Skeletal muscle tissue (tissue), 5 donors: ENCODE data around the gene TMIGD3. TPM values are rescaled to one million over a fixed set of nuclear protein-coding genes. Genes with fewer than 3 reads are reported as not detected.

Experiments used
- H3K27ac ChIP-seq: one replicate; pipeline ENCODE4 v1.7.0; 2013; ENCODE audit warnings: mild to moderate bottlenecking, low read depth, low read length, inconsistent platforms
- H3K27me3 ChIP-seq, 3 donors: one replicate each; pipeline ENCODE4 v1.7.0; 2013; ENCODE audit warnings: low read length in 3 of 3; ENCODE audit not compliant: control insufficient read depth in 3 of 3, insufficient read depth in 3 of 3
- H3K36me3 ChIP-seq, 3 donors: one replicate each; pipeline ENCODE4 v1.7.0; 2013; ENCODE audit warnings: low read length in 3 of 3; ENCODE audit not compliant: control insufficient read depth in 3 of 3, insufficient read depth in 3 of 3
- H3K4me1 ChIP-seq, 3 donors: one replicate each; pipeline ENCODE4 v1.7.0; 2013; ENCODE audit warnings: low read length in 3 of 3, mild to moderate bottlenecking in 3 of 3; ENCODE audit not compliant: control insufficient read depth in 3 of 3, insufficient read depth in 3 of 3
- H3K4me3 ChIP-seq, 3 donors: one replicate each; pipeline ENCODE4 v1.7.0; 2013; ENCODE audit warnings: low read length in 3 of 3
- H3K9ac ChIP-seq, 3 donors: one replicate each; pipeline ENCODE4 v1.7.0; 2013; ENCODE audit warnings: low read length in 3 of 3, mild to moderate bottlenecking in 3 of 3, moderate library complexity in 2 of 3, low read depth in 1 of 3
- H3K9me3 ChIP-seq, 3 donors: one replicate each; pipeline ENCODE4 v1.7.0; 2013; ENCODE audit warnings: low read length in 3 of 3; ENCODE audit not compliant: control insufficient read depth in 3 of 3
- small RNA-seq: library from RNA; depleted of rRNA; stranded (forward); fragments of <200 nt; gene quantifications from one replicate; pipeline ENCODE3, GENCODE V24; 2014
- total RNA-seq: library from RNA; depleted of rRNA; stranded (reverse); fragments of >200 nt; gene quantifications from one replicate; pipeline ENCODE4 v1.2.3, GENCODE V29; 2014
- donor health status: Osteomylitis.

TMIGD3 gene
- total RNA-seq, 1 donor from 2014 or later, result 1.6 TPM

GRCh38 chr1:111442457-111442856 lies 61.0 kb downstream of the TMIGD3 start:
- H3K4me1 ChIP-seq, result peaks cover 0 to under 1% (median 0%) of the 10 kb centered on the region in 3 donors
- no peak overlapping the region for H3K9ac ChIP-seq
- no peaks in the 10 kb centered on the region for H3K27me3 ChIP-seq
- H3K9me3 ChIP-seq, result no peaks in the 10 kb centered on the region
- H3K4me3 ChIP-seq, result no peak overlapping the region
- H3K36me3 ChIP-seq, result peaks cover 45 to 79% (median 58%) of the 10 kb centered on the region in 3 donors
- H3K27ac ChIP-seq, result no peak overlapping the region

DNA sequence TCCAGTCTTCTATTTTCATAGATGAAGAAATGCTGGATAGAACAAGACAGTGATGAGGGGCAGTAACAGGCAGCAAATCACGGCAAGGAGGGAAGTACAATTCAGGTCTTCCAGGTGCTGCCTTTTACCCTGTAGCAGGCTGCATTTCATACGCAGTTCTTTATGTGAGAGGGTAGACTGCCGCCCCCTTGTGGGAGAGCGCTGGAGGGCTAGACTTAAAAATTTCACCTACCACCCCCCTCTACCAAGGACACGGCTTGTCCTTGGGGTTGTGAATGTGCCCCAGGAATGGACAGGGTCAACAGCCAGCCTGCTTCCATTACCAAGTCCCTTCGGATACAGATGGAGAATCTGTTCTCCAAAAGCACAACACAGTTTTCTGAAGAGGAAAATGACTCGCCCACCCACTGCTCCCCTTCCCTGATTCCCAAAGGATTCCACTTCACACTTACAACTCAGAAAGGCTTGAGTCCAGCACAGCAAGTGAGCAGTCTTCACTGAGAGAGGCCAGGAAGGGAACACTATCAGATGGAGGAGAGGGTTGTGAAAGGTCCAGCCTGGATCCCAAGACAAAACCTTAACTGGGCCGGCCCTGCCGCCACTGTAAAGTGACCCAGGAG lies 61.8 kb downstream of the TMIGD3 start:
- H3K9ac ChIP-seq, result no peak overlapping the region
- no peaks in the 10 kb centered on the region for H3K4me1 ChIP-seq
- H3K27me3 ChIP-seq, result no peaks in the 10 kb centered on the region
- H3K27ac ChIP-seq, result no peak overlapping the region
- no peaks in the 10 kb centered on the region for H3K9me3 ChIP-seq
- peaks cover 45 to 76% (median 55%) of the 10 kb centered on the region in 3 donors for H3K36me3 ChIP-seq
- no peak overlapping the region for H3K4me3 ChIP-seq

DNA sequence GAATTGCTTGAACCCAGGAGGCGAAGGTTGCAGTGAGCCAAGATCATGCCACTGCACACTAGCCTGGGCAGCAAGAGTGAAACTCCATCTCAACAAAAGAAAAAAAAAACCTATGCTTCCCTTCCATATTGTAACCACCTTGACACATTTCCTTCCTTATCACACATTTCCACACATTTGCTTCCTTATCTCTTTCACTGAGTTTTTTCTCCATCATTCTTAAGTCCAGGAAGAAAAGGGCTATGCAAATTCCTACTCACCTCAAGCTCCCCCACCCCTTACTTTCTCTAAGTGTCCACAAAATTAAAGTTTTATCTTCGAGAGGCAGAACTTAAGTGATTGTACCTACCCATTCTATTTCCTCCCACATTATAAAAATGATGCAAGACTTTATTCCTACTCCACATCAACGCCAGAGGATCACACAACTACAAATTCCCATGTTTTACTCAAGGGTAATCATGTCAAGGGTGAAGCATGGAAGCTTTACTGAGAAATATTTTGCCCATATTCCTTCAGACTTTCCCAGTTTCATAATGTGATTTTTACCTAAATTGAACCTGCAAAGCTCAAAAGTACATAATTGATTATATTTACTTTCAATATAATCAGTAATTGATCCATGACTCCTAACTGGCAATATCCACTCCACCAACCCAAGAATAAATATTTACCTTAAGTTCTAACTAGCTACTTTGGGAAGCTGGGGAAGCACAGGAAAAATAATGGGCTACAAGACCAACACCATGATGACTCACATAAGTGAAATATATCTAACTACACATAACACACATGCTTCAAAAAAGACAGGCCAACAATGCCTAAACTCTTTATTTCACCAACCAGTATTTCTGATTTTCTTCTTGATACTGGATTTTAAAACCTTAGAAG lies 63.7 kb downstream of the TMIGD3 start:
- no peaks in the 10 kb centered on the region for H3K4me1 ChIP-seq
- H3K27ac ChIP-seq, result no peak overlapping the region
- H3K4me3 ChIP-seq, result no peak overlapping the region
- peaks cover 37 to 62% (median 55%) of the 10 kb centered on the region in 3 donors for H3K36me3 ChIP-seq
- H3K9ac ChIP-seq, result no peak overlapping the region
- H3K9me3 ChIP-seq, result no peaks in the 10 kb centered on the region
- H3K27me3 ChIP-seq, result no peaks in the 10 kb centered on the region

GRCh38 chr1:111436726-111437125 lies 66.7 kb downstream of the TMIGD3 start:
- H3K9me3 ChIP-seq, result no peaks in the 10 kb centered on the region
- H3K4me1 ChIP-seq, result no peaks in the 10 kb centered on the region
- peaks cover 16 to 34% (median 33%) of the 10 kb centered on the region in 3 donors for H3K36me3 ChIP-seq
- H3K9ac ChIP-seq, result no peak overlapping the region
- no peak overlapping the region for H3K4me3 ChIP-seq
- no peaks in the 10 kb centered on the region for H3K27me3 ChIP-seq
- H3K27ac ChIP-seq, result no peak overlapping the region

Small RNAs within 50 kb of the gene (small RNA-seq; reads per million reads assigned to genes)
- gene RF00019 (not detected), gene RNU6-792P (not detected)

Other genes with a start within 250 kb of the TMIGD3 start
- not detected for gene CHIA, start 212.8 kb downstream of the TMIGD3 start, total RNA-seq
- 0.52 TPM for gene OVGP1, start 75.9 kb downstream of the TMIGD3 start, total RNA-seq
- 13.0 TPM for gene WDR77, start 54.4 kb downstream of the TMIGD3 start, total RNA-seq
- gene ATP5PB, start 54.2 kb downstream of the TMIGD3 start, total RNA-seq, result 265 TPM
- gene C1orf162, start 29.6 kb downstream of the TMIGD3 start, total RNA-seq, result under 0.01 TPM
- 0.52 TPM for gene ADORA3, start within 50 bp of the TMIGD3 start, total RNA-seq
- 16.7 TPM for gene RAP1A, start 116.2 kb upstream of the TMIGD3 start, total RNA-seq
- gene INKA2, start 235.8 kb upstream of the TMIGD3 start, total RNA-seq, result 20.4 TPM